HCT116 (cell line): Measurements from ENCODE around the gene BAIAP2L2. TPM values are rescaled to one million over a fixed set of nuclear protein-coding genes. Genes with fewer than 3 reads are reported as not detected.

Experiments used
- ATAC-seq: fragments of 200-7000 bp; cut with Tn5 transposase; 2 replicates; pipeline ENCODE4 v1.9.1; 2020; ENCODE audit warnings: mild to moderate bottlenecking, moderate library complexity
- BruUV-seq: library from RNA; stranded (reverse); fragments of 400-500 nt; replicated peaks from 2 replicates; lab custom pipeline; 2021; lab: Mats Ljungman, UMichigan
- CTCF ChIA-PET: fragments of 300-600 bp; sonication (Branson Sonifier 250); formaldehyde crosslinking; loops from one replicate; lab custom pipeline; 2021; ENCODE audit warnings: antibody characterized with exemption; lab: Charles Lee
- POLR2A ChIA-PET: fragments of 300-600, 350-600 bp; sonication (Branson Sonifier 250); formaldehyde crosslinking; loops from one replicate; lab custom pipeline; 2021; ENCODE audit warnings: antibody characterized with exemption; lab: Charles Lee
- RAD21 ChIA-PET, 2 experiments: fragments of 300-600 bp; sonication (Branson Sonifier 250); formaldehyde crosslinking; loops; one replicate each; lab custom pipeline; 2023; ENCODE audit warnings: low total read pairs in 2 of 2; ENCODE audit not compliant: uncharacterized antibody in 2 of 2, unreplicated experiment in 2 of 2, low non-redundant PET in 1 of 2; lab: Charles Lee
- DNase-seq: peaks from one replicate; pipeline ENCODE4 v3.0.0-alpha.2; 2010; ENCODE audit warnings: low read depth, low spot score
- H2AFZ ChIP-seq: fragments of 200-600 bp; shearing (Covaris generic), sonication (generic); 2 replicates; pipeline ENCODE4 v1.6.1; 2017; ENCODE audit warnings: low read depth, mixed run types, mixed read lengths, antibody characterized with exemption, low read length; ENCODE audit not compliant: poor library complexity, severe bottlenecking
- H3K27ac ChIP-seq: 2 replicates; pipeline ENCODE4 v1.5.1; 2012; ENCODE audit warnings: low read depth, low read length
- H3K27me3 ChIP-seq: fragments of 200-600 bp; sonication (generic); 2 replicates; pipeline ENCODE4 v1.6.1; 2016; ENCODE audit warnings: mixed run types, low read length, mixed read lengths; ENCODE audit not compliant: insufficient read depth
- H3K36me3 ChIP-seq, 2 experiments: fragments of 200-500 bp in 1 of 2; fragments of 200-600 bp in 1 of 2; sonication (Bioruptor generic) in 1 of 2; sonication (generic) in 1 of 2; 2 replicates each; pipeline versions ENCODE4 v1.5.1 to v1.6.1; 2014 to 2016; ENCODE audit warnings: low read length in 2 of 2, inconsistent platforms in 1 of 2, mixed read lengths in 1 of 2, mixed run types in 1 of 2; ENCODE audit not compliant: insufficient read depth in 2 of 2, control insufficient read depth in 1 of 2
- H3K4me1 ChIP-seq, 2 experiments: fragments of 200-600 bp in 1 of 2; sonication (generic) in 1 of 2; 2 replicates each; pipeline versions ENCODE4 v1.5.1 to v1.6.1; 2012 to 2017; ENCODE audit warnings: low read length in 2 of 2, inconsistent platforms in 1 of 2, mild to moderate bottlenecking in 1 of 2, mixed read lengths in 1 of 2, mixed run types in 1 of 2, moderate library complexity in 1 of 2; ENCODE audit not compliant: insufficient read depth in 2 of 2, control insufficient read depth in 1 of 2
- H3K4me2 ChIP-seq: fragments of 200-600 bp; sonication (generic); 2 replicates; pipeline ENCODE4 v1.6.1; 2017; ENCODE audit warnings: mixed run types, low read length, mixed read lengths
- H3K4me3 ChIP-seq, 2 experiments: fragments of 200-600 bp in 1 of 2; sonication (generic) in 1 of 2; replicated peaks in 1 of 2; 2 replicates each; pipeline ENCODE4 v1.5.1; 2011 to 2016; ENCODE audit warnings: low read length in 2 of 2, control low read depth in 1 of 2, low read depth in 1 of 2, mild to moderate bottlenecking in 1 of 2, mixed read lengths in 1 of 2, mixed run types in 1 of 2
- H3K79me2 ChIP-seq: fragments of 200-600 bp; sonication (generic); 2 replicates; pipeline ENCODE4 v1.6.1; 2017; ENCODE audit warnings: mild to moderate bottlenecking, mixed run types, low read length, moderate library complexity, mixed read lengths; ENCODE audit not compliant: insufficient read depth
- H3K9ac ChIP-seq: fragments of 200-600 bp; sonication (generic); 2 replicates; pipeline ENCODE4 v1.6.1; 2016; ENCODE audit warnings: low read length, mixed read lengths
- H3K9me2 ChIP-seq: fragments of 200-600 bp; sonication (generic), shearing (Covaris generic); 2 replicates; pipeline ENCODE4 v1.6.1; 2017; ENCODE audit warnings: mixed run types, mild to moderate bottlenecking, moderate library complexity; ENCODE audit not compliant: insufficient read depth
- H3K9me3 ChIP-seq, 2 experiments: fragments of 200-500 bp in 1 of 2; fragments of 200-600 bp in 1 of 2; sonication (Bioruptor generic) in 1 of 2; sonication (generic) in 1 of 2; 2 replicates each; pipeline ENCODE4 v1.6.1; 2014 to 2017; ENCODE audit warnings: low read length in 2 of 2, mixed read lengths in 2 of 2, inconsistent platforms in 1 of 2, low read depth in 1 of 2, mild to moderate bottlenecking in 1 of 2, mixed run types in 1 of 2, moderate library complexity in 1 of 2; ENCODE audit not compliant: control insufficient read depth in 1 of 2, insufficient read depth in 1 of 2
- H4K20me1 ChIP-seq: fragments of 200-600 bp; sonication (generic), shearing (Covaris generic); 2 replicates; pipeline ENCODE4 v1.6.1; 2017; ENCODE audit warnings: mixed run types, mild to moderate bottlenecking, moderate library complexity; ENCODE audit not compliant: insufficient read depth
- CBX3 ChIP-seq: IDR thresholded peaks from 2 replicates; pipeline ENCODE4 v1.6.1; 2012; ENCODE audit warnings: low read depth
- EGR1 ChIP-seq: IDR thresholded peaks from 2 replicates; pipeline ENCODE4 v1.6.1; 2012; ENCODE audit warnings: low read depth
- ELF1 ChIP-seq: IDR thresholded peaks from 2 replicates; pipeline ENCODE4 v1.6.1; 2012; ENCODE audit warnings: low read depth, borderline replicate concordance
- FOSL1 ChIP-seq: IDR thresholded peaks from 2 replicates; pipeline ENCODE4 v1.6.1; 2012; ENCODE audit warnings: low read depth
- JUND ChIP-seq: IDR thresholded peaks from 2 replicates; pipeline ENCODE4 v1.6.1; 2012
- MAX ChIP-seq: IDR thresholded peaks from 2 replicates; pipeline ENCODE4 v1.6.1; 2012
- POLR2A ChIP-seq: IDR thresholded peaks from 2 replicates; pipeline ENCODE4 v1.7.0; 2011; ENCODE audit warnings: borderline replicate concordance; ENCODE audit not compliant: insufficient read depth, insufficient read length; ENCODE audit errors: extremely low read depth
- RAD21 ChIP-seq: IDR thresholded peaks from 2 replicates; pipeline ENCODE4 v1.6.1; 2012; ENCODE audit warnings: low read depth, mild to moderate bottlenecking
- REST ChIP-seq: IDR thresholded peaks from 2 replicates; pipeline ENCODE4 v1.6.1; 2012; ENCODE audit warnings: low read depth
- SIN3A ChIP-seq: IDR thresholded peaks from 2 replicates; pipeline ENCODE4 v1.6.1; 2012; ENCODE audit warnings: low read depth
- SRF ChIP-seq: IDR thresholded peaks from 2 replicates; pipeline ENCODE4 v1.6.1; 2012; ENCODE audit warnings: low read depth
- TCF7L2 ChIP-seq: IDR thresholded peaks from 2 replicates; pipeline ENCODE4 v1.7.0; 2011; ENCODE audit warnings: borderline replicate concordance, inconsistent platforms; ENCODE audit not compliant: insufficient read depth, insufficient read length; ENCODE audit errors: extremely low read depth
- YY1 ChIP-seq: IDR thresholded peaks from 2 replicates; pipeline ENCODE4 v1.6.1; 2011; ENCODE audit warnings: low read length, low read depth, moderate library complexity, mild to moderate bottlenecking; ENCODE audit not compliant: insufficient replicate concordance; ENCODE audit errors: extremely low read depth
- ZBTB33 ChIP-seq: IDR thresholded peaks from 2 replicates; pipeline ENCODE4 v1.6.1; 2011; ENCODE audit warnings: mild to moderate bottlenecking, low read length, moderate library complexity; ENCODE audit not compliant: insufficient replicate concordance; ENCODE audit errors: extremely low read depth
- ZFX ChIP-seq: fragments of 450-650 bp; IDR thresholded peaks from 2 replicates; pipeline ENCODE4 v1.6.1; 2017
- intact Hi-C: fragments of 100-400 bp; cut with micrococcal nuclease; formaldehyde crosslinking; loops from 2 replicates; pipeline ENCODE4 v1.10.0; 2022
- total RNA-seq: library from RNA; stranded (reverse); gene quantifications from one replicate; pipeline ENCODE4 v1.2.1, GENCODE V29; 2021; ENCODE audit not compliant: unreplicated experiment

BAIAP2L2 gene
- total RNA-seq, 1 experiment from 2014 or later = 1.0 TPM

GRCh38 chr22:38078046-38078840 is 32.2 kb downstream of the BAIAP2L2 start:
- RAD21 ChIA-PET = no interaction called here
- POLR2A ChIA-PET = no interaction called here
- peaks cover 3 to 10% of the 10 kb centered on the region in 2 experiments; a peak in 1 of 4 replicates for H3K36me3 ChIP-seq

More at GRCh38 chr22:38078046-38078840, 32.2 kb downstream of the BAIAP2L2 start:
- DNase-seq = no peak
- no peak for ATAC-seq
- Histone ChIP-seq H3K9ac (no peak overlapping the region), H3K9me2 (no peaks in the 10 kb centered on the region), H3K27me3 (no peaks in the 10 kb centered on the region), H3K4me3 (no peak overlapping the region), H3K27ac (no peak overlapping the region), H3K4me2 (no peak overlapping the region), H3K79me2 (no peaks in the 10 kb centered on the region), H2AFZ (no peak overlapping the region), H3K4me1 (no peaks in the 10 kb centered on the region), H4K20me1 (no peaks in the 10 kb centered on the region), H3K9me3 (no peaks in the 10 kb centered on the region)
- intact Hi-C loops = no loop called here
- no peak for TF ChIP-seq EGR1
- TF ChIP-seq ZFX = no peak
- no peak for TF ChIP-seq SIN3A
- no peak for TF ChIP-seq FOSL1
- TF ChIP-seq ZBTB33 = no peak
- no peak for TF ChIP-seq SRF
- TF ChIP-seq POLR2A = no peak
- no peak for TF ChIP-seq TCF7L2
- TF ChIP-seq MAX = no peak
- TF ChIP-seq RAD21 = no peak
- no peak for TF ChIP-seq YY1
- TF ChIP-seq ELF1 = no peak
- TF ChIP-seq JUND = no peak
- TF ChIP-seq REST = no peak
- TF ChIP-seq CBX3 = no peak
- CTCF ChIA-PET = no interaction called here
- no TSS peak for BruUV-seq
